Stimulated activated CD4-positive, alpha-beta T cell treated with anti-CD3 and anti-CD28 coated beads, Interleukin-4, amount 100 ng/mL, for 4 hours (primary cell): ENCODE data around the gene IGFL1.
"Not testable (repeated sequence)": the region's sequence is repeated elsewhere in the genome, so short reads cannot be mapped to it uniquely, and the experiment has no call there.

Source experiments
- DNase-seq, 2 experiments: peaks; one replicate each; pipeline ENCODE4 v3.0.0-alpha.2; 2020

IGFL1 gene

GRCh38 chr19:46226438-46226973 is 3.0 kb upstream of the IGFL1 start:
- no peak for DNase-seq

- DNase-seq = no peak
These were observed 2.5 kb downstream of the IGFL1 start for GRCh38 chr19:46232029-46232428.

GRCh38 chr19:46232468-46232867 is 2.9 kb downstream of the IGFL1 start:
- no peak for DNase-seq

GRCh38 chr19:46232938-46233621 is 3.5 kb downstream of the IGFL1 start:
- no peak for DNase-seq

DNA sequence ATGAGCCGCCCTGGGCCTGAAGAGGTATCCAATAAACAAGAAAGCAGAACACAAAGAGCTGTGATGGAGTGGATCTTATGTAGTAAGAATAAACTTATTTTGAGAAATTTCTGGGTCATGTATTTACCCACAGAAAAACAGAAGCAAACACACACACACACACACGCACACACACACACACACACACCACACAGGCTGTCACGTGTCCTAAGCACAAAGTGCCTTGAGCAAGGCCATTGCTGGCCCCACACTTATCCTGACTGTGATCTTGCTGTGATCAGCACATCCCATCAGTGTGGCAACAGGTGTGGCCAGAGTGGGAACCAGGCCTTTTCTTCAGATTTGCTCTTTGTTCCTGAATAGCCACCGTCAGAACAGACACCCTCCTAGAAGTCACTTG is 4.3 kb downstream of the IGFL1 start:
- DNase-seq = not testable (repeated sequence)

GRCh38 chr19:46238141-46238540 is 8.6 kb downstream of the IGFL1 start:
- not testable (repeated sequence) for DNase-seq

- DNase-seq = no peak
These were observed 9.9 kb downstream of the IGFL1 start for GRCh38 chr19:46239193-46240024.

DNA sequence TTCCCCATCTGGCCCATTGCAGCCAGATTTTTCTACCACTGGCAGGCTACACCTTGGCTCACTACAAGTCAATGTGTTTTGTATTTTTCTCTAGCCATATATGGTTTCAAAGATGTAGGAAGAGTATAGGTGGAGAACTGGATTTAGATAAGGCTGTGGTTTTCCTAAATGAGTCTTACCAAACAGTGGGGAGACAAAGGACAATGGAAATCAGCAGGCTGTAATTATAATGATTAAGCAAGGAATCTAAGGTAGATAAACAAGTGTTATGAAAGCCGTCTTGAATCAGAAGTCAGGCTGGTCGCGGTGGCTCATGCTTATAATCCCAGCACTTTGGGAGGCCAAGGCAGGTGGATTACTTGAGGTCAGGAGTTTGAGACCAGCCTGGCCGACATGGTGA is 11.2 kb downstream of the IGFL1 start:
- DNase-seq = no peak

DNA sequence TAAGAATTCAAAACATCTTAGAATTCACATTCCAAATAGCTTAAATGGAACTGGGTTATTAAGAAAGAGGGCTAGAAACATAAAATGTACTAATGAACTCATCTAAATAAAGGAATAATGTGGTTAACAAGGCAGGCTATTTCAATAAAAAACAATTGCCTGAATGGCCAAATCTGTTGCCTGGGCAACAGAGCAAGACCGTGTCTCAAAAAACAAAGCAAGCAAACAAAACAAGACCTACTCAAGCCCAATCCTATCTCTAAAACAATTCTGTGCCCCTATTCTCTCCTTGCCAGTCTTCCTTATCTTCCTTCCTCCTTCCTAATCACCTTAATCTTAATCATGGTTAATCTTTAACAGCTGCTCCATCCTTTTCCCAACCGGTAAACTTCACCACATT is 12.1 kb downstream of the IGFL1 start:
- DNase-seq = no peak

DNA sequence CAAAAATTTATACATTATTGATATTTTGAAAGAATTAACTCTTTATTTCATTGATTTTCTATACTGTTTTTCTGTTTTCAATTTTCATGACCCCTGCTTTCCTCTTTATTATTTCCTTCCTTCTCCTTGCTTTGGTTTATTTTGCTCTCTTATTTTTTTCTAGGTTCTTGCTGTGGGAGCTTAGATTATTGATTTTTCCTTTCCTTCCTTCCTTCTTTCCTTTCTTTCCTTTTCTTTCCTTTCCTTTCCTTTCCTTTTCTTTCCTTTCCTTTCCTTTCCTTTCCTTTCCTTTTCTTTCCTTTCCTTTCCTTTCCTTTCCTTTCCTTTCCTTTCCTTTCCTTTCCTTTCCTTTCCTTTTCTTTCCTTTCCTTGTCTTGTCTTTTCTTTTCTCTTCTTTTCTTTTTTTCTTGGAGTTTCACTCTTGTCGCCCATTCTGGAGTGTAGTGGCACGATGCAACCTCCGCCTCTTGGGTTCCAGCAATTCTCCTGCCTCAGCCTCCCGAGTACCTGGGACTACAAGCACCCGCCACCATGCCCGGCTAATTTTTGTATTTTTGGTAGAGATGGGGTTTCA is 13.6 kb downstream of the IGFL1 start:
- not testable (repeated sequence) for DNase-seq

DNA sequence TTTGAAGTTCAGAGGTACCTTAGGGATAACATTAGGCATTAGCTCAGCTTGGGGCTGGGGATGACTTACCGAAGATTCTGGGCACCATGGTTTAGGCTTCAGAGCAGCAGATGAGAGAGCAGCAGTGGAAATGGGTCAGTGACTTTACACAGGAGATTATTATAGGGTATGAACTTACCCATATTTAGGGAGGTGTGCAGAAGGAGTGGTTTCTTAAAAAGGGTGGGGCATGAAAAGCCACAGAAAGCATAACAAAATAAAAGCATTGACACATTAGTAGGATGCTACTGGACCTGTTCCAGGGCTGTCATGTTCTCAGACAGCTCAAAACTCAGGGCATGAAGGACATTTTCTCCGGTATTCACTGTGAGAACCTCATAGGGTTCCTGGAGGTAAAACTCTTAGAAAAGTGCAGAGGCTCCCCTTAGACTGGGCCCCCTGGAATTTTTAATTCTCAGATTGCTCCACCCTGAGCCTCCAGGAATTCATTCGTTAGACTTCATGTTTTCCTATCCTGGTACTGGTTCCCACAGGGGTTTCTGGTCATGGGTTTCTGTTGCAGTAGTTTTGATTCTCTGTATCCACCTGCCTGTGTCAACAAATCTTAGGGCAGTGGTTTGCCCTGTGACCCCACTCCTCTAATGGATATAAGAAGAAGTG is 20.7 kb downstream of the IGFL1 start:
- no peak for DNase-seq

DNA sequence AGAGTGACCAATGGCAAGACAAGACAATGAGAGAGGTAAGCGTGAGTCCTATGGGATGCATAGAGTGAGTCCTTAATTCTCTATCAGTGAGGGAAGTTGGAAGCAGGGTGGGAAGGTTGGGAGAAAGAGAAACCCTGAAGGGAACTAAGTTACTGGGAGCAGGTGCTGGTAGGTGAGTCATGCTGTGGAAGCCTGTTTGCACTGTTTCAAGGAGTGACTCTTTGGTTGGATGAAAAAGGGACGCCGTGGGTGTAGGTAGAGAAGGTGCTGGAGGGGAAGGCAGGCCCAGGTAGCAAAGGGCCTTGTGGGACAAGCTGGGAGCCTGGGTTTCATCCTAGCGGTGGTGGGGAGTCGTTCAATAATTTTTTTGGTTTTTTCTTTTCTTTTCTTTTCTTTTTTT is 21.9 kb downstream of the IGFL1 start:
- no peak for DNase-seq

DNA sequence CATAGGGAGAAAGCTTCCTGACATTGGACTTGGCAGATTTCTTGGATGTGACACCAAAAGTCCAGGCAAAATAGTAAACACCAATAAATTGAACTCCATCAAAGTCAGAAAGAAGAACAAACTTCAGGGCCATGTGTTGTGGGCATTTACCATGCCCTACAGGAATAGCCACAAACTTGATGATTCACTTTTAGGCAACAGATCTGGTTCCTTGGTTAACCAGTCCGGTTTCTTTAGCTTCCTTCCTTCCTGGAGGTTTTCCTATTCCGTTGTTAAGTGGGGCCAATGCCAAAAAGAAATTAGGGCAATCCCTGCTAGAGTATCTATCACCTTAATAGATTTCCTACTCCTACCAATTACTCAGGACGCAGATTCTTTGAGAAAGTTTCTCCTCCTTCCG is 25.2 kb downstream of the IGFL1 start:
- no peak for DNase-seq

DNA sequence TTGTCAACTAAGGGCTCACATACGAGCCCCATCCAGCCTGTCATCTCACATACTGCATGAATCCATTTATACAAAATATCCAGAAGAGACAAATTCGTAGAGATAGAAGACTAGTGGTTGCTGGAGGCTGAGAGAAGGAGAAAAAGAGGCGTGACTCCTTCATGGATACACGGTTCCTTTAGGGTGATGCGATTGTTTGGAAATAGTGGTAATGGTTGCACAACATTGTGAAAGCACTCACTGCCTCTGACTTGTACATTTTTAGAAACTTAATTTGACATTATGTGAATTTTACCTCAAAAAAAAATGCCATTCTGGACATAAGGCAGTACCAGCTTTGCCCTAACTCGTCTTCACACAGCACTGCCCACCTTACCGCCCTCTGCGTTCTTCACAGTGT is 27.3 kb downstream of the IGFL1 start:
- no peak for DNase-seq

- DNase-seq = not testable (repeated sequence)
These were observed 32.0 kb downstream of the IGFL1 start for GRCh38 chr19:46261501-46261900.

GRCh38 chr19:46262684-46263296 is 33.2 kb downstream of the IGFL1 start:
- DNase-seq = peak; percentile 15 to 28

GRCh38 chr19:46264801-46265200 is 35.3 kb downstream of the IGFL1 start:
- not testable (repeated sequence) for DNase-seq

GRCh38 chr19:46265217-46265828 is 35.8 kb downstream of the IGFL1 start:
- DNase-seq = peak; percentile 48 to 55

- DNase-seq = no peak
These were observed 39.6 kb downstream of the IGFL1 start for GRCh38 chr19:46269101-46269500.

GRCh38 chr19:46270521-46271256 is 41.1 kb downstream of the IGFL1 start:
- DNase-seq = no peak

DNA sequence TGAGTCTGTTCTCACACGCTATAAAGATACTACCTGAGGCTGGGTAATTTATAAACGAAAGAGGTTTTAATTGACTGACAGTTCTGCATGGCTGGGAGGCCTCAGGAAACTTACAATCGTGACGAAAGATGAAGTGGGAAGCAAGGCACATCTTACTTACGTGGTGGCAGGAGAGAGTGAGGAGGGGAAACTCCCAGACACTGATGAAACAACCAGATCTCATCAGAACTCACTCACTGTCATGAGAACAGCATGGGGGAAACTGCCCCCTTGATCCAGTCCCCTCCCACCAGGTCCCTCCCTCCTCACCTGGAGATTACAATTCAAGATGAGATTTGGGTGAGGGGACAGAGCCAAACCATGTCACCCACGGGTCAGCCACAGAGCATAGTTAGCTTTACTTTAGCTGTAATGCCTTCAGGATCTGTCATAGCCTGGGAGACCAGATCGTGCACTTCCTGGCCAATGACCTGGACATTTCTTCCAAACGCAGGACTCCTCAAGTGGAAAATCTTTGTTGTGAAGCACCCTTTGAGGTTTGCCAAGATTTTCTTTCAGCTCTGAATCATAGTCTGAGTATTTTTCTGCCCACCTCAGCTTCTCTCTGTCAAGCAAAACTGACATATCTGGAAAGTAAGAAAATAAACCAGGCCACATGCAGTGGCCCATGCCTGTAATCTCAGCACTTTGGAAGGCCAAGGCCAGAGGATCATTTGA is 42.1 kb downstream of the IGFL1 start:
- DNase-seq = no peak
